C4-2B (cell line): ENCODE data around the gene BECN2.

ENCODE experiments used
- CTCF ChIP-seq: fragments of 450-650 bp; conservative IDR thresholded peaks from 2 replicates; pipeline ENCODE4 v1.5.1; 2017; ENCODE audit warnings: mild to moderate bottlenecking
- ZFX ChIP-seq: fragments of 450-650 bp; IDR thresholded peaks from 2 replicates; pipeline ENCODE4 v1.6.1; 2017

- TF ChIP-seq CTCF (no peak), ZFX (no peak)
Measured at GRCh38 chr1:242002072-242002471, 44.5 kb downstream of the BECN2 start.
